NCI-H82 treated with DMSO at 0.1 percent for 48 hours (cell line): ENCODE data around the gene PDIK1L.

ENCODE experiments used
- DNase-seq: peaks from one replicate; lab custom pipeline; 2025; ENCODE audit not compliant: unreplicated experiment; lab: John Stamatoyannopoulos, UW

PDIK1L gene

DNA sequence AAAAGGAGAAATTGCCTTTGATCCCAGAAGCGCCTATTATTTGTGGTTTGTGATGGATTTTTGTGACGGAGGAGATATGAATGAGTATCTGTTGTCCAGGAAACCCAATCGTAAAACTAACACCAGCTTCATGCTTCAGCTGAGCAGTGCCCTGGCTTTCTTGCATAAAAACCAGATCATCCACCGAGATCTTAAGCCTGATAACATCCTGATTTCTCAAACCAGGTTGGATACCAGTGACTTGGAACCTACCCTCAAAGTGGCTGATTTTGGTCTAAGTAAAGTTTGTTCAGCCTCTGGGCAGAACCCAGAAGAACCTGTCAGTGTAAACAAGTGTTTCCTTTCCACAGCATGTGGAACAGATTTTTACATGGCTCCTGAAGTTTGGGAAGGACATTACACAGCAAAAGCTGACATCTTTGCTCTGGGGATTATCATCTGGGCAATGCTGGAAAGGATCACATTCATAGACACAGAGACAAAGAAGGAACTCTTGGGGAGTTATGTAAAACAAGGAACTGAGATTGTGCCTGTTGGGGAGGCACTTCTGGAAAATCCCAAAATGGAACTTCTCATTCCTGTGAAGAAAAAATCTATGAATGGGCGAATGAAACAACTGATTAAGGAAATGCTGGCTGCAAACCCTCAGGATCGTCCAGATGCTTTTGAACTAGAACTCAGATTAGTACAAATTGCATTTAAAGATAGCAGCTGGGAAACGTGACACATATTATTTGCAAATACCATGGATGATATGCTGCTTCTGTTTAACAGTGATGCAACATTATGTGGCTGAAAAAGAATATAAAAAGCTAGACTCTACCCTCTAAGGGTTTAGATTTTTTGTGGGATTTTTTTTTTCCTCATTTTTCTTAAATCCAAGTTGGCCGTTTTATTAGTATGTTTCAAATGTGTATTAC lies 10.5 kb downstream of the PDIK1L start:
- DNase-seq, result no peak

GRCh38 chr1:26122988-26123973 lies 11.7 kb downstream of the PDIK1L start:
- DNase-seq, result no peak

- DNase-seq, result no peak
These were observed 13.1 kb downstream of the PDIK1L start for GRCh38 chr1:26124418-26125331.

DNA sequence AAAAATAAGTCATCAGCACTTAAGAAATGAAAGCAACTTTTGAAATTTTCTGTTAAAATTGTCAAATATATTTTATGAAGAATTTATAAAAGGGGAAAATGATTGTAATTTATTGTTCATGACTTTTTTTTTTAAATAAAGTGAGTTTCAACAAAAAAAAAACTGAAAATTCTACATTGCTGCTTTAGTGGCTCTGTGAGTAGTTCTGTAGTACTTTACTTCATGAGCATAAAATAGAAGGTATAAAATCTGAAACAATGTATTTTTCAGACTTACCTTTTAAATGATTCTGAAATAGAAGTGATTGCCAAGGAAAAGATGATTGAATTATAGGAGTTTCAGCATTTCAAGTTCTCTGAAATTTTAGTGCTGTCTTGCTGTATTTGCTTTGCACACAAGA lies 13.8 kb downstream of the PDIK1L start:
- no peak for DNase-seq

DNA sequence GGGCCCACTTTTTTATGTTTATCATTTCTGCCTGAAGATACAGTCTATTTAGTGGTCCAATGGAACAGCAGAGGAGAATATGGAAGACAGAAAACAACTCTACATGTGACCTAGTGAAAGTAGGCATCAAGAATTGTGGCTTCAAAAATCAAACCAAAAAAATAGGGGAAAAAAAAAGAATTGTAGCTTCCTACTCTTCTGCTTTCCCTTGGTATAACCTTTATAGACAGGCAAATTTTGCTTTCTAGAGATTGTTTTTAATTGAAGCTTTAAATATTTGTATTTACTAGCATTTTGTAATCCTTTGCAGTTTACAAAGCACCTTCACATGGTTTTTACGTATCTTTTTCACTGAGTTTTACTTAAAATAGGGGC lies 14.3 kb downstream of the PDIK1L start:
- DNase-seq, result no peak

DNA sequence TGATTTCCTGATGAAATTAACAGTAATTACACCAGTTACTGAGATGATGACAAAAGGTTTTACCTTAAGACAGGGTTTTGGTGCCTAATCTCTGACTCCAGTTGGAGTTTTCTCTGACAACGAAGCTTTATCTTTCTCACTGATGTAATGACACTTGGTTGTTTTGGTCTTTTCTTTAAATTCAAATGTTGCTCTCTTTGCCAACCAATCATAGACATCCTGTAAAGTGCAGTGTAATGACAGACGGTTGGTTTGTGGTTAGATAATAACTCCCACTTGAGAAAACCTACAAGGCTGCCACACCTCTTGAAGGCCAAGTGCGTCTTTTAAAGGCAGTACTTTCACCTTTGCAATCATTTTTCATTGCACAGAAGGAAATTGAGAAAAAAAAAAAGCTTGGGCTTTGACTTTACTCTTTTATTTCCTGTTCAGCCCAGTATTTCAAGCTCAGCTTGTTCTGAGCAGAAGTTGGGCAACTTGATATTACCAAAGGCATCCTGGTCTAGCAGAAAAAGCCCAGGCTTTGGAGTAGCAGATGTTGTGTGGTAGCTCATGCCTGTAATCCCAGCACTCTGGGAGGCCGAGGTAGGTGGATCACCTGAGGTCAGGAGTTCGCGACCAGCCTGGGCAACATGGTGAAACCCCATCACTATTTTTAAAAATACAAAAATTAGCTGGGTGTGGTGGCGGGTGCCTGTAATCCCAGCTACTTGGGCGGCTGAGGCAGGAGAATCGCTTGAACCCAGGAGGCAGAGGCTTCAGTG lies 14.9 kb downstream of the PDIK1L start:
- no peak for DNase-seq

DNA sequence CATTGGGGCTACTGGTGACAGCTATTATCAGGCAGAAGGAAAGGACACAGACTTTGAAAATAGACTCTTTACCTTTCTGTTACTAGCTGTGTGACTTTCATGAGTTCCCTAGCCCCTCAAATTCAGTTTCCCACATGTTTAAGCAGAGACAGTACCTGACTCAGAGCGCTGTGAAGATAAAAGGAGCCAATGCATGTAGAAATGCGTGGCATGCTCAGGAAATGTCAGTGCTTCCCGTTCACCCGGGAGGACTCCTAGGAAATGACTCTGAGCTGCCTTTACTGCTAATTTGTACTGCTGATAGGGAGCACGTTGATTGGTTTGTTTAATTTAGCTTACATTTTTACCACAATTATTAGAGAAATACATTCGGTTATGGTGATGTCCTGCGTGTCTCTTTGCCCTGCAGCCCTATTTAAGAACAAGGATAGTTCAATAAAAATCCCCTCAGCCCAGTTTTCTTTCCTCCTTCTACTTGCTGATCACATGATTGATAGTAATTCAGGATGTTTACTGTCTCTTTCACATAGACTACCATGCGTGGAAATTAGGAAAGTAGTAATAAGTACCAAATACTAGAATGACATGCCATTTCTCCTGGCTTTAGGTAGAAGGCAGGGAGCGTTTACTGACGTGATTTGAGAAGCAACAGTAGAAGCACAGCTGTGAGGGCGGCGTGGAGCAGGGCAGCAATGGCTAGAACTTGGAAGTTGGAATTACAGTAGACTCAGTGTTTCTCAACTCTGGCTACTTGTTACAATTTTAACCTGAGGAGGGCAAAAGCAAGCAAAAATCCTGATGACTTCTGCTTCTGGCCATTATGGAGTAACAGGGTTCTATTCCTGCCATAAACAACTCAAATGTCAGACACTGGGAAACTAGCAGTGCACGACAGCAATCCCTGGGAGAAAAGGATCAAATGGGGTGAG lies 15.9 kb downstream of the PDIK1L start:
- DNase-seq, result no peak

GRCh38 chr1:26129778-26130177 lies 18.2 kb downstream of the PDIK1L start:
- DNase-seq, result no peak

DNA sequence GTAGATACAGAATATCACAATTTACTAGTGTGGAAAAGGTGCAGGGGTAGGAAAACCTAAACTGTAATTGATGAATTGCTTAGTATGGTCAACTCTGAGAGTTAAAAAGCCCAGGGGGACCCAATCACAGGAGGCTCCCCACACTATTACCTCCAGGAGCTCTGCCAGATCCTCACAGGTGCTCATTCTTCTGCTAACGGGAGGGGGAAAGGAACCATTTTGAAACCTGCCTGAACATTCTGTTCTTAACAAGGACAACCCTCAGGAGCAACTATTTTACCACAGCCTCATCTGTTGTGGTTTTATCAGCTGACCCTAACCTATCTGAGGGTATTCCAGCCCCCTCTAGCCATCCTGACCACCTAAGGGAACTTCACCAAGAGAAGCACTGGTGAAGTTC lies 19.1 kb downstream of the PDIK1L start:
- no peak for DNase-seq

GRCh38 chr1:26132128-26132833 lies 20.7 kb downstream of the PDIK1L start:
- DNase-seq, result no peak

DNA sequence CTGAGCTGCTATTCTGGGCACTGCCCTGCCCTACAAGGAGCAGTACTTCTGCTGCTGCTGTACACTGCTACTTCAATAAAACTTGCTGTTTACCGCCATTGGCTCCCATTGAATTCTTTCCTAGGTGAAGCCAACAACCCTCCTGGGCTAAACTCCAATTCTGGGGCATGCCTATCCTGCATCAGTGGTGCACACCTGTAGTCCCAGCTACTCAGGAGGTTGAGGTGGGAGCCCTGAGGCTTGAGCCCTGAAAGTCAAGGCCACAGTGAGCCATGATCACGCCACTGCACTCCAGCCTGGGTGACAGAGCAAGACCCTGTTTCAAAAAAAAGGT lies 21.2 kb downstream of the PDIK1L start:
- DNase-seq, result no peak

- no peak for DNase-seq
These were observed 22.8 kb downstream of the PDIK1L start for GRCh38 chr1:26134466-26134865.

GRCh38 chr1:26138974-26139558 lies 27.4 kb downstream of the PDIK1L start:
- DNase-seq, result no peak

GRCh38 chr1:26142159-26142558 lies 30.5 kb downstream of the PDIK1L start:
- DNase-seq, result no peak

GRCh38 chr1:26145041-26145959 lies 33.7 kb downstream of the PDIK1L start:
- peak; percentile 81 for DNase-seq

- DNase-seq, result no peak
These were observed 34.3 kb downstream of the PDIK1L start for GRCh38 chr1:26145960-26146294.

- DNase-seq, result no peak
These were observed 37.3 kb downstream of the PDIK1L start for GRCh38 chr1:26148887-26149286.
